ENCODE measurements around the gene CNTNAP2.

GRCh38 chr7:147611431-147611830, 1494.8 kb downstream of the CNTNAP2 start:
- TF ChIP-seq CTCF (tag by site-specific recombination; IDR thresholded peaks at IDR 0.05) (no peak), ZNF677 (tag by site-specific recombination; IDR thresholded peaks at IDR 0.05) (no peak), ZNF362 (tag by site-specific recombination; IDR thresholded peaks at IDR 0.05) (no peak)
